Astrocyte of the hippocampus (primary cell): ENCODE data around the gene KMT2B.
"Not testable (repeated sequence)": the region's sequence is repeated elsewhere in the genome, so short reads cannot be mapped to it uniquely, and the experiment has no call there.

Source experiments
- DNase-seq: peaks from one replicate; pipeline ENCODE4 v3.0.0; 2011; ENCODE audit warnings: low read depth, low spot score

Gene KMT2B

GRCh38 chr19:35717665-35718344 is at the start of gene KMT2B:
Gene KMT2B, plus strand, starts transcription at chr19:35718003. Its CDS starts 16 bp downstream, at chr19:35718019.
- DNase-seq: peak; percentile 98

GRCh38 chr19:35669566-35669965 is 48.2 kb upstream of the KMT2B start:
- no peak for DNase-seq

- DNase-seq: no peak
Observed at GRCh38 chr19:35669974-35670373, 47.8 kb upstream of the KMT2B start.

- no peak for DNase-seq
Observed at GRCh38 chr19:35670686-35671085, 47.1 kb upstream of the KMT2B start.

GRCh38 chr19:35671818-35672217 is 46.0 kb upstream of the KMT2B start:
- no peak for DNase-seq

- DNase-seq: peak; percentile 49
Observed at GRCh38 chr19:35673121-35673804, 44.5 kb upstream of the KMT2B start.

- no peak for DNase-seq
Observed at GRCh38 chr19:35675589-35676140, 42.1 kb upstream of the KMT2B start.

- DNase-seq: no peak
Observed at GRCh38 chr19:35689836-35690235, 28.0 kb upstream of the KMT2B start.

- DNase-seq: not testable (repeated sequence)
Observed at GRCh38 chr19:35691106-35691505, 26.7 kb upstream of the KMT2B start.

- DNase-seq: no peak
Observed at GRCh38 chr19:35692010-35692409, 25.8 kb upstream of the KMT2B start.

- DNase-seq: no peak
Observed at GRCh38 chr19:35693422-35693821, 24.4 kb upstream of the KMT2B start.

GRCh38 chr19:35693835-35694599 is 23.8 kb upstream of the KMT2B start:
- peak; percentile 90 for DNase-seq

- no peak for DNase-seq
Observed at GRCh38 chr19:35695895-35696422, 21.8 kb upstream of the KMT2B start.

- DNase-seq: no peak
Observed at GRCh38 chr19:35696835-35697234, 21.0 kb upstream of the KMT2B start.

- peak; percentile 99 for DNase-seq
Observed at GRCh38 chr19:35702223-35703012, 15.4 kb upstream of the KMT2B start.

- no peak for DNase-seq
Observed at GRCh38 chr19:35703343-35703742, 14.5 kb upstream of the KMT2B start.

GRCh38 chr19:35704218-35704617 is 13.6 kb upstream of the KMT2B start, which contains the start of gene ZBTB32:
Gene ZBTB32, plus strand, starts transcription at chr19:35704558. Its CDS starts 10,069 bp downstream, at chr19:35714627.
- peak; percentile 69 for DNase-seq

GRCh38 chr19:35708391-35708790 is 9.4 kb upstream of the KMT2B start:
- no peak for DNase-seq

GRCh38 chr19:35710784-35711723 is 6.7 kb upstream of the KMT2B start:
- no peak for DNase-seq
